SK-N-DZ (cell line): Measurements from ENCODE around the gene VPS18.

Experiments
- DNase-seq: peaks from one replicate; pipeline ENCODE4 v3.0.0-alpha.2; 2015; ENCODE audit warnings: low spot score

The VPS18 gene

GRCh38 chr15:40918146-40918798, 24.0 kb downstream of the VPS18 start:
- DNase-seq: no peak

DNA sequence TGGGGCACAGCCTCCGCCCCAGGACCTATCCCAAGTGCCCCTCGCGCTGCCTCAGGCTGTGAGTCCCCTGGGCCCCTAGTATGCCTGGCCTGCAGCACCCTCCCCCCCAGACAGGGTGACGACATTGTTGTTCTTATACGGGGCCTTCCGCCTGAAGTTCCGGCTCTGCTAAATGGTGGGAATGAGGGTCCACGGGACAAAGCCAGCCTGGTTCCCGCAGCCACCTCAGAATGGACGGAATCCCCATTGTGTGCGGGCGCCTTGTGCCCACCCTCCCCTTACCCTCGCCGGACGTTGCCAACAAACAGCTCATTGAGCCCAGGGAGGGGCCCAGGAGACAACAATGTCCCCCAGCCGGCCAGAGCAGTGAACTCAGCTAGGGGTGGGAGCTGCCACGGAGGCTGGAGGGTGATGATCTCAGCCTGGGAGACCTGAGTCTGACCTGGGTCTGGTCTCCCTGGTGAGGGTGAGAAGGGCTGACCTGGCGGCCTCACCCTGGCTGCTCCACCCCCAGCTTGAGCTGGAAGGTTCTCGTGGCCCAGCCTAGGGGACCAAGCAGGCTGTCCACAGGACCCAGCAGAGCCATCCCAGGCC, 24.6 kb downstream of the VPS18 start:
- no peak for DNase-seq

DNA sequence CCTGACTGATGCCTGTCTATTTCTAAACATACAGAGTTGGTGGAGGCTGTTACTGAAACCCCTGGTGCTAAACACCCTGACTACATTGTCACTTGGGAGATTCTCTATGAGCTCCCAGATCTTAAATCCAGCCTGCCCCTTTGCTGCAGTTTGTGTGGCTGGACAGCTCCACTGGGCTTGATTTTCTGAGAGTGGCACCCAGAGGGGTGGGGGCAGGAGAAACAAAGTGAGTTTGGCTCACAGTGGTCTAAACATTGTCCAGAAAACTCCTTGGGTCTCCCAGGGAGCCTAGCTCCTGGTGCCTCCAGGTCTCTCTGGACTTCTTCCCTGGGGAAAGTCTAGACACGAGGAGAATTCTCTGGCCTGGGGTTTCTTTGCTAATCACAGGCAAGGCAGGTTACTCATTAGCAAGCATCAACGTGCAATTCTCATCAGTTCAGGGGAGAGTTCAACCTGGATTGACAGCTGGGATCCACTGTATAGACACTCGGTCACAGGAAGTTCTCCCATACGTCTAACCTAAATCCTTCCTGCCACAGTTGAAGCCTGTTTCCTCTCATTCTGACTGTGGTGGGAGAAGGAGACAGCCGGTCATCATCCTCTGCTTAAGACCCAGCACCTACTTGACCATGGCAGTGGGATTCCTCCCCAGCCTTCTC, 27.8 kb downstream of the VPS18 start:
- DNase-seq: no peak

- no peak for DNase-seq
Observed at GRCh38 chr15:40922608-40923005, 28.4 kb downstream of the VPS18 start.

- DNase-seq: no peak
Observed at GRCh38 chr15:40923551-40923950, 29.3 kb downstream of the VPS18 start.

DNA sequence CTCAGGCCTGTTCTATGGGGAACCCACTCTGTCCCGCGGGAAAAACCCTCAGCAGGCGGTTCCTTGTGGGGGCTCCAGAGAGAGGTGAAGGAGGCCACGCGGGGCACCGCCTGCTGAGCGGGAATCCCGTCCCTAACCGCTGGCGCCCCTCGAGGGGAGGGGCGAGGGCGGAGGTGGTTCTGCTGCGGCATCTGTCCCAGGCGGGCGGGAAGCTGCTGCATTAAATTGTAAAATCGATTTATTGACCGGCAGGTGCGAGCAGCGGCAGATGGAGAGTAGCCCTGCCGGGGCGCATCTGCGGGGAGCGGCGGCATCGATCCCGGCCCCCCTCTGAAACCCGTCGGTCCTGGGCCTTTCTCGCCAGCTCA, 31.2 kb downstream of the VPS18 start:
- DNase-seq: no peak

- DNase-seq: no peak
Observed at GRCh38 chr15:40925863-40926658, 31.8 kb downstream of the VPS18 start.

GRCh38 chr15:40926659-40927494, 32.6 kb downstream of the VPS18 start:
- no peak for DNase-seq

DNA sequence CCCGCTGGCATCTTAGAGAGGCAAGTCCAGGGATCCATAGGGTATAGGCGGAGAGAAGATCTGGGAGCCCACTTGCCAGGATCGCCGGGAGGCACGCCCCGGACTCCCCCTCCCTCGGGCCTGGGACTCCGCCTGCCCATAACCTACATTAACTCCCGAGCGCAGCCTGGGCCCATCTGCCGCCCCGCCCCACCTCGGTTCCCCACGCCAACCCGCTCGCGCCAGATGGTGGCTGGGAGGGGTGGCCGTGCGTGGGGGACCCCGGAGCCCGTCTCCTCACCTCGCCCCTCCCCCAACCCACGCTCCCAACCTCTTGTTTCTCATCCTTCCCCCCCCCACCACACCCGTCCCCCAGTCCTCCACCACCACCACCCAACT, 33.2 kb downstream of the VPS18 start:
- no peak for DNase-seq

DNA sequence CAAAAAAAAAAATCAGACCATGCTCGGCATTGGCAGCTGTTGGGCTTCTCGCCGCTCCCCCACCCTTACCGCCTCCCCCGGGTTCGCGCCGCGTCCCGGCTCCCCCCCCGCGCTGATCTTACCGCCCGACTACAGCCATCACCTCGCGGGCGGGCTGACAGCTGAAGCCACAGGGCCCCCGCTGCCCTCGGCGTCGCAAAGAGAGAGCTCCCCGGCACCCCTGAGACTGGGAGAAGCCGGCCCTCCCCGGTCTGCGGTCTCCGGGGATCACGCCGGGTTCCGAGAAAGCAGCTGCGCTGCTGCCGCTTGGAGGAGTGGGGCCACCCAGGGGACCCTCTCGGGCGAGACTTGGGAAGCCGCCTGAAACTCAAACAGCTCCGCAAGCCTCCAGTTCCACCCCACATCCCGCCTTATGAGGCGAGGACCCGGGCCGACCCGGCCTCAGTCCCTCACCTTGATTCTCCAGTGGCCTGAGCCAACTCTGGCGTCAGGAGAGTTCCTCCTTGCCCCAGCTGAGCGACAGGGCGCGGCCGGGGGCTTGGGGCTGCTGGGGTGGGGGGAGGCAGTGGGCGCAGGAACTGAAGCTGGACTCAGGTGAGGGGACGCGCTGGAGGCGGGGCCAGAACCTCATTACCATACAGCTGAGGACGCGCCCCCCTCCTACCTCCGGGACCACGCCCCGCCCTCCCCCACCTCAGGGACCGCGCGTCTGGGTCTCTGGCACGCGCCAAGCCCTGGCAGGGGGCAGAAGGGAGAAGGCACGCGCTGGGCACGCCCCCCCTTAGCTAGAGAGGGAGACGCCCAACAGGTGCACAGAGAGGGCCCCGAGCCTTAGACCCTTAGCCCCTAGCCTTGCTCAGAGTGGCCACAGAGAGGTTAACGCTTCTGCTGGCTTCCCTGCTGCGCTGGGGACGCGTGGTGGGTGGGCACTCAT, 33.9 kb downstream of the VPS18 start:
- no peak for DNase-seq

- DNase-seq: peak; percentile 82
Observed at GRCh38 chr15:40928821-40929659, 34.8 kb downstream of the VPS18 start, which contains the start of gene DLL4. Gene DLL4, plus strand, starts transcription at chr15:40929340. Its CDS starts 329 bp downstream, at chr15:40929669.

GRCh38 chr15:40929660-40930429, 35.6 kb downstream of the VPS18 start:
- peak; percentile 58 for DNase-seq

DNA sequence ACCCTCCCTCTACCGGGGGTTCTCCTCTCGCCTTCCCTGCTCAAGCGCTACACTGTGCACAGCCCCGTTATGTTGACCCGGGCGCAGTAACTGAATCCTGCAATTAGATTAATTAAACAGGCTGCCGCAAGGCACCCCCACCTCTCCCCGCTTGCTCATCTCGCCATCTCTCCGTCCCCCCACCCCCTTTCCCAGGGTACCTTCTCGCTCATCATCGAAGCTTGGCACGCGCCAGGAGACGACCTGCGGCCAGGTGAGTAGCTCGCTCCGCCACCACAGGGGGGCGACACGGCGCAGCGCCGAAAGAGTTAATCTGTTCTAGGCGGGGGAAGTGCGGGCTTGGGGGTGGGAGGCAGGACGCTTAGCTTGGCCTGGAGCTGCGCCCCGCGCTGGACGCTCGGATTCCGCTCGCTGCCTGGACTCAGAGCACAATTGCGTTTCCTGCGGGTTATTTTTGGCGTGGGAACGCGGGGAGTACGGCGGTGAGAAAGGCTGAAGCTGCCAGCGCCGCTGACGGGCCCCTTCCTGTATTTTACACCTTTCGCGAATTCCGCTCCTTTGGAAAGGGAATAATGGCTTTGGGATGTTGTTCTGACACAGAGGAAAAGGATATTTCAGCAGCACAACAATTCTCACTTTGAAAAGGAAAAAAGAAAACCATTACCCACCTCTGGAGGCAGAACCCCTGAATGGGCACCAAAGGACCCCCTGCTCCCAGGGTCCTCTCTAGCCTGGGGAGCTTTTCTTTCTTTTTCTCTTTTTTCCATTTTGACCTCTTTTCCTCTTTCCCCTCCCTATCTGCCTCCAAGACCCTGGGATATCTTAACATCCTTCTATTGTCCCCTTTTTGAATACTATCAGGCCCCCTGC, 36.4 kb downstream of the VPS18 start:
- DNase-seq: no peak

DNA sequence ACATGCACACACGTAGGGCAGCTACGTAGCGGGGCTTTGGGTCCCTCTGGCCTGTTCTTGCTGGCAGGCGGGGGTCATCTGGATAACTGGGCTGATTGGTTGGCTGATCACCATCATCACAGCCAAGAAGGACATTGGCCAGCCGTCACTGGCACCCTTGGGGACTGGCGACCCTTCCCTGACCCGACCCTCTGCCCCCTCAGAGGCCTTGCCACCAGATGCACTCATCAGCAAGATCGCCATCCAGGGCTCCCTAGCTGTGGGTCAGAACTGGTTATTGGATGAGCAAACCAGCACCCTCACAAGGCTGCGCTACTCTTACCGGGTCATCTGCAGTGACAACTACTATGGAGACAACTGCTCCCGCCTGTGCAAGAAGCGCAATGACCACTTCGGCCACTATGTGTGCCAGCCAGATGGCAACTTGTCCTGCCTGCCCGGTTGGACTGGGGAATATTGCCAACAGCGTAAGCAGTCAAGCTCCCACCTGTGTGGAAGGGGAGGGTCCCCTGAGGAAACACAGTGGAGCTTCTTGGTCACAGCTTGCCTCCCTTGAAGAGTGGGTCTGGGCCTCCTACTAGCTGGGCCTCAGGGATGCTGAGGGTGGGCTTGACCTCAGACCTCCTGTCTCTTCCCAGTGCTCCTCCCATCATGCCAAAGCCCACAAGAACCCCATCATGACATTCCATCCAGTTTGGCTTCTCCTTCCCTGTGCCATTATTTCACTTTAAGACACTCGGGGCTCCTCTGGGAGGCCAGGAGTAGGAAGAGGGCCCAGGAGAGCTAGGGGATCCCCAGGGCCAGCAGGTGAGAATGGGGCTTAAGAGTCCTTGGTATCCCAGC, 37.3 kb downstream of the VPS18 start:
- no peak for DNase-seq

DNA sequence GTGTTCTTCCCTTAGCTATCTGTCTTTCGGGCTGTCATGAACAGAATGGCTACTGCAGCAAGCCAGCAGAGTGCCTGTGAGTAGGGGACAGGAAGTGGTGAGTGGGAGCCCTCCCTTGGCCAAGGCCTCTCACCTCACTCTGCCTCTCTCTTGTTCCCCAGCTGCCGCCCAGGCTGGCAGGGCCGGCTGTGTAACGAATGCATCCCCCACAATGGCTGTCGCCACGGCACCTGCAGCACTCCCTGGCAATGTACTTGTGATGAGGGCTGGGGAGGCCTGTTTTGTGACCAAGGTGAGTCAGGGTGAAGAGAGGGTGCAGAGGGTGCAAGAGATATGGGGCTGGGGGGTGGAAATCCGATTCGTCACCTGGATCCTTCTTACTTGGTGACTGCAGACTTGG, 37.9 kb downstream of the VPS18 start:
- DNase-seq: no peak

DNA sequence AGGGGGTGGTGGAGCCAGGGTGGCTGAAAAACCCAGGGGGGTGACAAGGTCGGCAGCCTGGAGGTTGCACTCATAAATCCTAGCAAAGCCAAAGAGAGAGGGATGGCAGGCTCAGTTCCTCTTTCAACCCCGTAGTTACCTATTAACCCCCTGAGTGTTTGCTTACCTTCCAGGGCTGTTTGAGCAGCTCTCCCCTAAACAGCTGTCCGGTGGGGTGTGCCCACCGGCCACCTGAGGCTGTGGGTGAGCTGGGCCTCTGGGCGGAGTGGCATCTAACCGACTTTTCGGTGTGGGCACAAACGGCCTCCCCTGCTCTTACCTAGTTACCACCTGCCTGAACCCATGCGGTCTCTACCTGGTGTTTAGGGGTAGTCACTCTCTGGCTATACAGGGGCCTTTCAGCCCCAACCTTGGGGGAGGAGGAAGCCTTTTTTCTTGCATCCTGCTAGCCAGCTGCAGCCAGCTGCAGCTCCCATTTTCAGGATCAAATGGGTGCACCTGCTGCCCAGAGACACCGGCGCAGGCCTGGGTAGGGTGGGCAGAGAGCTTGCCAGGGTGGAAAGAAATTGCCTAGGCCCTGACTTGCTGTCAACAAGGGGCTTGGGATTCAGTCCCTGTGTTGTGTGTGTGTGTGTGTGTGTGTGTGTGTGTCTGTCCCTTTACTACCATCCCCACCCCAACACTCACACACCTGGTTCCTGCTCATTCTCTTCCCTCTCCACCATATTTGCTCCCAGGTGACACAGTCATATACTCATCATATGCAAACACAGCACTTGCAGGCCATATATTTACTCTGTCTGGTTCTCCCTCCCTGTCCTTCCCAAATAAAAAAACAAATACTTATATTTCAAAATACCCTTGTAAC, 38.6 kb downstream of the VPS18 start:
- DNase-seq: no peak
